ENCODE results near the gene DNHD1.

DNHD1 gene

DNA sequence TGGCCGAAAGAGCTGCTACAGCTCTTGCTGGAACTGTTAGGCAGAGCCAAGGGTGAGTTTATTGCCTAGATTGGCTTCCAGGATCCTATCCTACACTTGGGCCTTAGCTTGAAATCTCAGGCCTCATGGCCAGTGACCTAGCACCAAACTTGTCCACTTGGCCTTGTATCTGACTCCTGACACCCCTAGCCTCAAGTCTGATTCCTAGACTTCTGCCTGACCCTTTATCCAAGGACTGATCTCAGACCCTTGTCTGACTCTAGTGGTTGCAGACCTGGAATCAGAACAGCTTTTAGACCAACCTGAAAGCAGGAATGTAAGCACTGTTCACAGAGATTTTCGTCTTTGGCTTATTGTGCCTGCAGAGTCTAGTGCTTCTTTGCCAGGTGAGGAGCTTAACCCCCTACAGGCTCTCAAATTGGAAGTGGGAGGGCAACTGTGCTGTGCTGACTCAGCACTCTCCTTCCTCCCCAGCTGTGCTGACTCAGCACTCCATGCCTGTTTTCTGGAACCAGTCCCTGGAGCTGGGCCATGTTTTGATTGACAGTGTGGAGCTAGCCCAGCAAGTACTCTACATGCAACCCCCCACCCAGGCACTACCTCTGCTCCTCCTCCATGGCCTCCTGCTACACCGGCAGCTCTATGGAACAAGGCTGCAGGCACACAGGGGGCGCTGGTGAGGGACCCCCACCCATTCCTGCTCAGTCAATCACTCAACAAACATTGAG lies 71.3 kb downstream of the DNHD1 start:
- H3K27me3 ChIP-seq (ENCODE audit: insufficient read depth, low read length, poor library complexity, severe bottlenecking): no peaks in the 10 kb centered on the region
- no peak overlapping the region for H3K4me3 ChIP-seq (ENCODE audit: low read length, poor library complexity, severe bottlenecking)
- H3K4me2 ChIP-seq (ENCODE audit: low read depth, low read length, poor library complexity, severe bottlenecking): no peak overlapping the region
- H3K9me3 ChIP-seq (ENCODE audit: insufficient read depth, low read depth, low read length): no peaks in the 10 kb centered on the region
- no peak overlapping the region for H2AFZ ChIP-seq (ENCODE audit: low read length)
- H3K36me3 ChIP-seq (ENCODE audit: insufficient read depth, low read length): no peaks in the 10 kb centered on the region
- no peaks in the 10 kb centered on the region for H3F3A ChIP-seq (ENCODE audit: low read depth)
- H4K20me1 ChIP-seq (ENCODE audit: insufficient read depth, low read length, poor library complexity, severe bottlenecking): no peaks in the 10 kb centered on the region
- no peaks in the 10 kb centered on the region for H3K9me2 ChIP-seq (replicated peaks; ENCODE audit: low read depth, low read length)
- no peaks in the 10 kb centered on the region for H3K4me1 ChIP-seq (ENCODE audit: insufficient read depth, low read length, poor library complexity, severe bottlenecking)
- no peak for TF ChIP-seq EZH2phosphoT487 (IDR thresholded peaks at IDR 0.05; ENCODE audit: borderline replicate concordance)
- TF ChIP-seq, protein P1, sequence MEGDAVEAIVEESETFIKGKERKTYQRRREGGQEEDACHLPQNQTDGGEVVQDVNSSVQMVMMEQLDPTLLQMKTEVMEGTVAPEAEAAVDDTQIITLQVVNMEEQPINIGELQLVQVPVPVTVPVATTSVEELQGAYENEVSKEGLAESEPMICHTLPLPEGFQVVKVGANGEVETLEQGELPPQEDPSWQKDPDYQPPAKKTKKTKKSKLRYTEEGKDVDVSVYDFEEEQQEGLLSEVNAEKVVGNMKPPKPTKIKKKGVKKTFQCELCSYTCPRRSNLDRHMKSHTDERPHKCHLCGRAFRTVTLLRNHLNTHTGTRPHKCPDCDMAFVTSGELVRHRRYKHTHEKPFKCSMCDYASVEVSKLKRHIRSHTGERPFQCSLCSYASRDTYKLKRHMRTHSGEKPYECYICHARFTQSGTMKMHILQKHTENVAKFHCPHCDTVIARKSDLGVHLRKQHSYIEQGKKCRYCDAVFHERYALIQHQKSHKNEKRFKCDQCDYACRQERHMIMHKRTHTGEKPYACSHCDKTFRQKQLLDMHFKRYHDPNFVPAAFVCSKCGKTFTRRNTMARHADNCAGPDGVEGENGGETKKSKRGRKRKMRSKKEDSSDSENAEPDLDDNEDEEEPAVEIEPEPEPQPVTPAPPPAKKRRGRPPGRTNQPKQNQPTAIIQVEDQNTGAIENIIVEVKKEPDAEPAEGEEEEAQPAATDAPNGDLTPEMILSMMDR (conservative IDR thresholded peaks at IDR 0.05; ENCODE audit: low read length): peak; percentile 41
- no peak overlapping the region for H3K9ac ChIP-seq (ENCODE audit: low read depth, low read length, poor library complexity, severe bottlenecking)
- H3K79me2 ChIP-seq (ENCODE audit: insufficient read depth, low read length): no peaks in the 10 kb centered on the region

DNA sequence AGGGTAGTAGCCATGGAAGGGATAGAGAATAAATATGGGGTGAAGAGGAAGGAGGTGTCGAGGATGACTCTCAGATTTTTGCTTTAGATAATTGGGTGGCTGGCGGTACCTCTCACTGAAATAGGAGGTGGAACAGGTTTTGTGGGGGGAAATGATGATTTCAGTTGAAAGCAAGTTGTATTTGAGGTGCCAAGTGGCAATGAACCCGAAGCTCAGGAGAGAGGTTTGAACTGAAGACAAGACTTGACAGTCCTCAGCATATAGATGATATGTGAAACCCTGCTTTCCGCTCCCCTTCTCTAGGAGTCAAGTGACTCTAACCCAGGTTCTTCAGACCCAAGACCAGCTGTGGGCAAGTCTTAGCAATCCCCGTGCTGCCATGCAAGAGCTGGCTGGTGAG lies 72.6 kb downstream of the DNHD1 start:
- Histone ChIP-seq H3K9me3 (ENCODE audit: insufficient read depth, low read depth, low read length) (no peaks in the 10 kb centered on the region), H3K4me3 (ENCODE audit: low read length, poor library complexity, severe bottlenecking) (no peak overlapping the region), H3K9me2 (replicated peaks; ENCODE audit: low read depth, low read length) (no peaks in the 10 kb centered on the region), H3K4me2 (ENCODE audit: low read depth, low read length, poor library complexity, severe bottlenecking) (no peak overlapping the region), H4K20me1 (ENCODE audit: insufficient read depth, low read length, poor library complexity, severe bottlenecking) (no peaks in the 10 kb centered on the region), H2AFZ (ENCODE audit: low read length) (no peak overlapping the region), H3K9ac (ENCODE audit: low read depth, low read length, poor library complexity, severe bottlenecking) (no peak overlapping the region), H3K4me1 (ENCODE audit: insufficient read depth, low read length, poor library complexity, severe bottlenecking) (no peaks in the 10 kb centered on the region), H3K79me2 (ENCODE audit: insufficient read depth, low read length) (no peaks in the 10 kb centered on the region), H3K36me3 (ENCODE audit: insufficient read depth, low read length) (no peaks in the 10 kb centered on the region), H3F3A (ENCODE audit: low read depth) (no peaks in the 10 kb centered on the region), H3K27me3 (ENCODE audit: insufficient read depth, low read length, poor library complexity, severe bottlenecking) (no peaks in the 10 kb centered on the region)
- TF ChIP-seq EZH2phosphoT487 (IDR thresholded peaks at IDR 0.05; ENCODE audit: borderline replicate concordance): no peak
- TF ChIP-seq, protein P1 (conservative IDR thresholded peaks at IDR 0.05; ENCODE audit: low read length): no peak

DNA sequence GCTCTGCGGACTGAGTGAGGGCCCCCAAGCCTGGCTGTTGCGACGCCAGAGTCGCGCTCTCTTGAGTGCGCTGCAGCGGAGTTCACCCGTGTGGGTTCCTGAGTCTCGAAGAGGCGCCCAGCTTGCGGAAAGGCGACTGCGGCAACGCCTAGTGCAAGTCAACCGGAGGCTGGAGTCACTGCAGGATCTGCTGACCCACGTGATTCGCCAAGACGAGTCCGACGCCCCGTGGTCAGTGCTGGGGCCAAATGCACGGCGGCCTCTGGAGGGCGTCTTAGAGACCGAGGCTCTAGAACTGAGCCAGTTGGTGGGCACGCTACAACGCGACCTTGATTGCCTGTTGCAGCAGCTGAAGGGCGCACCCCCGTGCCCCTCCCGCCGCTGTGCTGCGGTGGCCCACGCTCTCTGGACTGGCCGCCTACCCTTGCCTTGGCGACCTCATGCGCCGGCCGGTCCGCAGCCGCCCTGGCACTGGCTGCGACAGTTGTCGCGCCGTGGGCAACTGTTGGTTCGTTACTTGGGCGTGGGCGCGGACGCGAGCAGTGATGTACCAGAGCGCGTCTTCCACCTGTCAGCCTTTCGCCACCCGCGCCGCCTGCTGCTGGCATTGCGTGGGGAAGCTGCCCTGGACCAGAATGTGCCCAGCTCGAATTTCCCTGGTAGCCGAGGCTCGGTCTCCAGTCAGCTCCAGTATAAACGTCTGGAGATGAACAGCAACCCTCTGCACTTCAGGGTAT lies 73.8 kb downstream of the DNHD1 start:
- Histone ChIP-seq H2AFZ (ENCODE audit: low read length) (no peak overlapping the region), H3F3A (ENCODE audit: low read depth) (no peaks in the 10 kb centered on the region), H3K4me1 (ENCODE audit: insufficient read depth, low read length, poor library complexity, severe bottlenecking) (no peaks in the 10 kb centered on the region), H3K9me3 (ENCODE audit: insufficient read depth, low read depth, low read length) (no peaks in the 10 kb centered on the region), H3K9me2 (replicated peaks; ENCODE audit: low read depth, low read length) (no peaks in the 10 kb centered on the region), H3K4me3 (ENCODE audit: low read length, poor library complexity, severe bottlenecking) (no peak overlapping the region), H3K79me2 (ENCODE audit: insufficient read depth, low read length) (no peaks in the 10 kb centered on the region), H3K27me3 (ENCODE audit: insufficient read depth, low read length, poor library complexity, severe bottlenecking) (no peaks in the 10 kb centered on the region), H4K20me1 (ENCODE audit: insufficient read depth, low read length, poor library complexity, severe bottlenecking) (no peaks in the 10 kb centered on the region), H3K36me3 (ENCODE audit: insufficient read depth, low read length) (no peaks in the 10 kb centered on the region), H3K4me2 (ENCODE audit: low read depth, low read length, poor library complexity, severe bottlenecking) (no peak overlapping the region), H3K9ac (ENCODE audit: low read depth, low read length, poor library complexity, severe bottlenecking) (no peak overlapping the region)
- TF ChIP-seq, protein P1 (conservative IDR thresholded peaks at IDR 0.05; ENCODE audit: low read length): no peak
- no peak for TF ChIP-seq EZH2phosphoT487 (IDR thresholded peaks at IDR 0.05; ENCODE audit: borderline replicate concordance)

Data from Loucy (cell line).